ENCODE data around the gene SSX2IP. TPM values are rescaled to one million over a fixed set of nuclear protein-coding genes. Genes with fewer than 3 reads are reported as not detected.
"Not testable (repeated sequence)": the region's sequence is repeated elsewhere in the genome, so short reads cannot be mapped to it uniquely, and the experiment has no call there.

The SSX2IP gene
- total RNA-seq, 1 donor from 2014 or later, result 15.8 TPM

DNA sequence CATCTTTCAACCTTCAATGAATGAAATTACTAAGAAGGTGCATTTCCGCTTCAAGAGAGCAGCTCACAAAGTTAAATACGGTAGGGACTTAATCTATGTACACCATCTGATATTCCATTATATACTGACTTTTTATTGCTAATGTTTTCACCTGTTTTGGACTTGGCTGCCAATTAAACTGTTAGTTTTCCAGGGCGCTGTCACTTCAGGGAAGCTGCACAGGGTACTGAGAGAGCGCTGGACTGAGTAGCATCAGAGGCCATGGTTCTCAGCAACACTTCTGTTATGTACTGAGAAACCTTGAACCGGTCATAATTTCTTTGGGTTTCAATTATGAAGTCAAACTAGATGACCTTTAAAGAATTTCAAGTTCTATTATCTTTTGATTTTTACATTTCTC, 8.2 kb downstream of the SSX2IP start:
- DNase-seq (ENCODE audit: low spot score), result no peak
- ATAC-seq, result no peak

DNA sequence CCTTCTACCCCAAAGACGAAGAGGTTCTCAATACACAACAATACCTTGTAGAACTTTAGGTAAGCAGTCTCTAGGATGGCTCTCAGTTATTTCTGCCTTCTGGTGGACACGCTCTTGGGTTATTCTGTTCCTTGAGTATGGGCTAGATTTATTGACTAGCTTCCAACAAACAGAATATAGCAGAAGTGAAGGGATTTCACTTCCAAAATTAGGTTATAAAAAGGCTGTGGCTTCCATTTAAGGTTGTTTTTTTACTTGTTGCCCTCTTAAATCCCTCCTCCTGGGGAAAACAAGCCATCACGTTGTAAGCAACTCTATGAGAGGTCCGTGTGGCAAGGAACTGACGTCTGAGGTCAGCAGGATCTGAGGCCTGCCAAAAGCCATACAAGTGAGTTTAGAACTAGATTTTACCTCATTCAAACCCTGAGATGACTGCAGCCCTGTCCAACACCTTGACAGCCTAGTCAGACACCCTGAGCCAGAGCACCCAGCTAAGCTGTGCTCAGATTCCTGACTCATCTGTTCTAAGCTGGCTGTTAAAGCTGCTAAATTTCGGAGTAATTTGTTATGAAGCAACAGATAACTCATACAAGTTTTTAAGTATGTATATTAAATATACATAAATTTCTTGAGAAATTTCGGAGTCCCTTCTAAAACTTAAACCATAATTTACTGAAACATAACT, 12.7 kb downstream of the SSX2IP start:
- DNase-seq (ENCODE audit: low spot score) (no peak), ATAC-seq (no peak)

DNA sequence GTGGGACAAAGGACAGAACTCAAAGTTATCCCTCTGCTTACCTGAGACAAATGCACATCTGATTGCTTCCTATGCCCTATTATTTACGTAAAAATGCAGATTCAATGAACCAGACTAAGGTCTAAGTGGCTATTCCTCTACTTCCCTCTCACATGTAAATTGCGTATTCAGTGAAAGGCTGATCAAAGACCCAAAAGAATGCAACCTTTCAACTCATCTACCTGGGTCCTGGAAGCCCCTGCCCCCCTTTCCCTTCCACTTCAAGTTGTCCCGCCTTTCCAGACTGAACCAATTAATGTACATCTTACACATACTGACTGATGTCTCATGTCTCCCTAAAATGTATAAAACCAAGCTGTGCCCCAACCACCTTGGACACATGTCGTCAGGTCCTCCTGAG, 14.6 kb downstream of the SSX2IP start:
- DNase-seq (ENCODE audit: low spot score), result no peak
- ATAC-seq, result no peak

DNA sequence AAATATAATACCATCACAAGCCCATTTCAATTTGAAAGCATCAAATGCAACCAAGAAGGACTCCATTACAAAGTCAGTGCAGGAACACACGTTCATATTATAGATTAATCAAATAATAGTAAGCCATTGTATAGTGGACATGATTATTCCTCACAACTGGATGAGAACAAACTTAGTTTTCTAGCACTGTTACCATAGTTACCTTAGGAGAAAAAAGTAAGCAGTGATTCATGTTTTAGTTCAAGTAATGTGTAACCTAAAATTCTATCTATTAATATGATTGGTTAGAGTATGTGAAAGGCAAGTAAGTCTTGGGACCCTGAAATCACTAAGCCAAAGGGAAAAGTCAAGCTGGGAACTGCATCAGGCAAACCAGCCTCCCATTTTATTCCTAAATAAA, 15.2 kb downstream of the SSX2IP start:
- no peak for DNase-seq (ENCODE audit: low spot score)
- no peak for ATAC-seq

DNA sequence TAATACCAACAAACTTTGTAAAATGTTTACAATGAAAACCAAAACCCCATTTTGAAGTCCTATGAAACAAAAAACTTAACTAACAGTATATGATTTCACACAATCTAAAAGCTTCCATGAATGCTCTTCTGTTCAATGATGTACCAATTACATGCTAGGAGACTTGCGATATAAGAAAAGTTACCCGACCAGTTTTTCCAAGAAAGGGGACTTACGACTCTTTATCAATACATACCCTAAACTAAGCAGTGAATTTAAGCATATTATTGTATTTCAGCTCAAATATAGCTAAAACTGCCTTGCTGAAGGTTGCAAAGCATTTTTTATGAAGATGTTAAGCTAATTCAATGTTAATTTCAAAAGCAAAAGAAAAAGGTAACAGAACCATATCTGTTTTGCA, 15.6 kb downstream of the SSX2IP start:
- DNase-seq (ENCODE audit: low spot score), result no peak
- no peak for ATAC-seq

DNA sequence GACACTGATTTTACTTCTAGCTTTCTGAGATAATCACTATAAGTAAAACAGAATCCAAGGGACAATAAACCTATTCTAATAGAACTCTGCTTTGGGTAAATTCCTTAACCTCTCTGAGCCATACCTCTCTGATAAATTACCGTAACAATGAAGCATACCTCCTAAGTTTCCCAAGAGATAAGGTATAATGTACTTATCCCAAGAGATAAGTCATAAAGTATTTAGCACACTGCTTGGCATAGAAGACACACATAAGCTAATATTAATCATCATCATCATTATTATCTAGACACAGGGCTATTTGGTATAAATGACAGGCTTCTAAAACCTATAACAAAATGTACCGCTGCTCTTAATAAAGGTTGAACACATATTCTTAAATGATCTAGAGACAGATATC, 16.2 kb downstream of the SSX2IP start:
- no peak for DNase-seq (ENCODE audit: low spot score)
- ATAC-seq, result no peak

DNA sequence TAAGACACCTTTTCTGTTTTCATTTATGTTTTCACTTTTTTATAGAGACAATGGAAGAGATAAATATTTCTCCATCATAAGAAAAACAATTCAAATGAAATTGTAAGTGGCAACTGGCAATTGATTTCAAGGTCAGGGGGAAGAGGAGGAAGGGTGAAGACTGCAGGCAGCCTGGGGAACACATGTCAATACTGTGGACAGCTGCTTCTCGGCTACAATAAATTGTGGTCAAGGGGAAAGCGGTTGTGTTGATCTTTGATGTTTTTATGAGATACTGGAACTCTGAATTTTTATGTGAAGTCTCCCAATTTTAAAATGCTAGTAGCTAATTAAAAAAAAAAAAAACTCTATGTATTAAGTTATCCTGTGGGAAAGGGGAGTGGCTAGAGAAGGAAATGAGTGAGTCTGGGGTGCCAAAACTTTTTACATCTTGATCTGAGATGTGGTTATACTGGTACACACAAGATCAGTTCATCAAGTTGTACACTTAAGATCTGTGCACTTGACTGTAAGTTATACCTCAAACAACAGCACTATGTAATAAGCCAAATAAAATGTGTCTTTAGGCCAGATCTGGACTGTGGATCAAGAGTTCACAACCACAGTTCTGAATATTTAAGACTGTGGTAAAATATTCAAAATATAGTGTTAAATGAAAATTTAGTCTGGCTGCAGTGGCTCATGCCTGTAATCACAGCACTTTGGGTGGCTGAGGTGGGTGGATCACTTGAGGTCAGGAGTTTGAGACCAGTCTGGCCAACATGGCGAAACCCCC, 18.0 kb downstream of the SSX2IP start:
- no peak for ATAC-seq
- DNase-seq (ENCODE audit: low spot score), result no peak

DNA sequence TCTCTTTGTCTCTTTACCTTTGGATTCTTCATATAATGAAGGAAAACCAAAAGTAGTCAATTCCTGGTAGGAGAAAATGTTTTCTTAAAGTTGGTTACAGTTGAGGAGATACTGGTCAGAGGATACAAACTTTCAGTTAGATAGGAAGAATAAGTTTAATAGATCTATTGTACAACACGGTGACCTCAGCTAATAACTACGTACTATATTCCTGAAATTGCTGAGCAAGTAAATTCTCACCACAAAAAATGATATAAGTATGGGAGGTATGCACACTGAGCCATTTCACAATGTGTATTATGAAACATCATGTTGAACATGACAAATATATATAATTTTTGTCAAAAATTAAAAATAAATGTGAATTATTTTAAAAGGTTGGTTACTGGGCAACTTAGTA, 20.4 kb downstream of the SSX2IP start:
- ATAC-seq, result no peak
- DNase-seq (ENCODE audit: low spot score), result no peak

DNA sequence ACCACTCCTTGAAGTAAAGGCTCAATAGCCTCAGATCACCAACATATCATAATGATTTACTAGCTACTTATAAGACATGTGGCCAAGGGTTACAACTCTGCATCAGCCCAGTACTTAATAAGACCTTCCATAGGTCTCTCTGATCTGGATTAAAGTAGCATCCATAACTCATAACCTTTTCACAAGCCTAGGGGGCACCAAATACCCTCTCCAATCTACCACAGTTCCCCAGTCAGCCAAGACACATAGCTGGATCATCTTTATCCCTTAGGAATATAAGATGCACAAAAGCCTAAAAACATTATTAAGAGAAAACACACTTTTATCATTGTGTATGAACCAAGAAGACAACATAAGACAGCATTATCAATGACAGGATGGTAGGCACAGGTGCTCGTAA, 22.1 kb downstream of the SSX2IP start:
- DNase-seq (ENCODE audit: low spot score) (no peak), ATAC-seq (peak; percentile 60)

DNA sequence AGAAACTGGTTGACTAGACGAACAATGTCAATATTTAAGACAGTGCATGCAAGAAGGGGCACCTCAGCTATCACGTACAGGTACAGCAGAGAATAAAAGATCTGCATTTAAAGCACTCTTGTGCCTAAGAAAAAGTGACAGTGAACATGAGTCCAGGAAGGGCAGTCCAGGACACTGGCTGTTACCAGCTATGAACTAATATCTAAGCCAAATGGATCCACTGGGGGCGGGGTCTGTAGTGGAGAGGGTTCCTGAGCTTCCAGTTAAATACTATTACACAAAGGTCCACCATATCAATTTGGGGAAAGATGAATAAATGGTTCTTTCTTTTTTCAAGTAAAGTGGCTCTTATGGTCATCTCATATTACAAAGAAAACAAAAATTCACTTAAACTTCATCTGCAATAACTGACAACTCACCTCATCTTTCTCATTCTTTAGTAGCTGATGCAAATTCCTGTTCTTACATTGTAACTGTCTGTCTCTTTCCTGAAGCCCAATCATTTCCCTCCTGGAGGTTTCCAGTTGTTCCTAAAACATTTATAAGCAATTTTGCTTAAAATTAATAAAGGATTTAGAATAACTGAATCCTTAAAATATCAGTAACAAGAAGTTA, 24.5 kb downstream of the SSX2IP start:
- DNase-seq (ENCODE audit: low spot score), result peak; percentile 51
- peak; percentile 97 for ATAC-seq

DNA sequence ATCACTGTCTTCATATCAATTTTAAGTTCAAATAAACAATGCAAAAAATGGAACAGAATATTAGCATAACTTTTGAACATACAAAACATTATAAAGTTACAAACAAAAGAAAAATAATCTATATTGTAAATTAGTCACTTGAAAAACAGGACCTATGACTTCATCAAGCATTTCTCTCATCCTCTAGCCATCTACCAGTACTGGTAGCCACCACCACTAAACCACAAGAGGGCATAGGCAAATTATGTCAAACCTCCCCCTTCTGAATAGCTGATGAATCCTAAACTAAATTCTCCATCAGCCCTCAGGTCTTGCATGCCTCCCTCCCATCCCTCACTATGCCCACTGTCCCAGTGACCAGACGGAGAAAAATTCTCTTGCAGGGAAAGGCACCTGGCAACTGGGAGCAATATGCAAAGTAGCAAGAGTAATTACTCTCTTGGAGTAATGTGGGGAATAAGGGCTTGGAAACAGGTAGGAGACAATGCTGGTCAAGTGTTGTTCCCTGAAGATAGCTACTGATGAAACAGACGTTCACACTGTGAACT, 37.1 kb downstream of the SSX2IP start:
- no peak for DNase-seq (ENCODE audit: low spot score)
- peak; percentile 65 for ATAC-seq

DNA sequence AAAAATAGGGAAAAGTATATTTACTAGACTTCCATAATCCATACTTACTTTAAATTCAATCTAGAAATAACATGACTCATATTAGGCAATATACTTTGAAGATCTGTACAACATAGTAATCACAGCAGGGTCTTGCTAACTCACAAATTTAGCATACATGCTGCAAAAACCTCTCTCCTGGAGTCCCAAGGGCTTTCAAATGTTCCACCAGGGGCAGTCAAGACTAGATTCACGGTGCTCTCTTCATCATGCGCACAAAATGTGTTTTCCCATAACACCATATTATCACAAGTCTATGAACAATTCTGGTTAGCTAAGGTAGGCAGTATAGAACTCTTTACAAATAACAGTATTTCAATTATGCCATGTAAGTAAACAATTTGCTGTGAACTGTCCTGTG, 45.8 kb downstream of the SSX2IP start:
- no peak for ATAC-seq

DNA sequence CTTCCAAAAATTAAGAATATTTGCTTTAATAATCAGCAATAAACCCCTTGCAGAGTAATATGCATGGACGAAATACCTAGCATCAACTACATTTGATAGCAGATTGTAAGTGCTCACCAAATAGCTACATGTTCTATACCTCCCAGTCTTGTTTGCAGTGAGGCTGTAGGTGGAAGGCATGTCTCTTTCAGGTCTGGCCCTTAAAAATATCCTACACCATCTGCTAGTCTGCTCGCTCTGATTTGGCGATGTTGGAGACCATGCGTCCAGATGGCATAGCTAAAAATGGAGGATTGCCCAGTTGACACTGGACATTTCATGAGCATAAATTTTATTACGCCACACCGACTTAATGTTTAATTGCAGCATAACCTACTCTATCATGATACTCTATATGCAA, 47.1 kb downstream of the SSX2IP start:
- no peak for DNase-seq (ENCODE audit: low spot score)
- no peak for ATAC-seq

More for the DNA sequence above, 45.8 kb downstream of the SSX2IP start:
- DNase-seq (ENCODE audit: low spot score), result no peak

DNA sequence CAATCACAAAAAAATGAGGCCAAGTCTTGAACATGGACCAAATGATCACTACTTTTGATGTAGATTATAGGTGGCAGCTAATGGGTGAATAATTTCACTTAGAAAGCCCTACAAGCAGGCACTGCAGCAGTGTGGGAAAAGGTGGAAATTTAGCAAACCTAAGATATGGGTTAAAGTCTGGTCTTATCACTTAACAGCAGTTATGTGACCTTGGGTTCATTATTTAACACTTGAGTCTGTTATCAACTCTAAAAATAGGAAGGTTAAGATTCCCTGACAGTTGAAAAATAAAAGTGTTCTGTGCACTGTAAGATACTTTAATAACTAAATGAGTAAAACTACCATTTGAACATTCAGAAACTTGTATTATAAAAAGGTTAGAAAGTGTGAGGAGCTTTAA, 47.5 kb downstream of the SSX2IP start:
- DNase-seq (ENCODE audit: low spot score) (no peak), ATAC-seq (no peak)

DNA sequence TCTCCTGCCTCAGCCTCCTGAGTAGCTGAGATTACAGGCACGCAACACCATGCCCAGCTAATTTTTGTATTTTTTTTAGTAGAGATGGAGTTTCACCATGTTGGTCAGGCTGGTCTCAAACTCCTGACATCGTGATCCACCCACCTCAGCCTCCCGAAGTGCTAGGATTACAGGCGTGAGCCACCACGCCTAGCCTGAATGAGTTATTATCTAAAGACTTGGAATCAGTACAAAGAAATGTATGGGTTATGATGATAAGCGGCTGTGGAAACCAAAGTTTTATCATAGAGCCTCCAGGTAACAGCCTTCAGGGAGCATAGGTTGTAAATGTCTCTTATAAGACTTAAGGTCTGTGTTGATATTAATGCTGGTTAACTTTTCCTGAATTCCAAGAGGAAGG, 50.5 kb downstream of the SSX2IP start:
- not testable (repeated sequence) for ATAC-seq; DNase-seq (ENCODE audit: low spot score)

DNA sequence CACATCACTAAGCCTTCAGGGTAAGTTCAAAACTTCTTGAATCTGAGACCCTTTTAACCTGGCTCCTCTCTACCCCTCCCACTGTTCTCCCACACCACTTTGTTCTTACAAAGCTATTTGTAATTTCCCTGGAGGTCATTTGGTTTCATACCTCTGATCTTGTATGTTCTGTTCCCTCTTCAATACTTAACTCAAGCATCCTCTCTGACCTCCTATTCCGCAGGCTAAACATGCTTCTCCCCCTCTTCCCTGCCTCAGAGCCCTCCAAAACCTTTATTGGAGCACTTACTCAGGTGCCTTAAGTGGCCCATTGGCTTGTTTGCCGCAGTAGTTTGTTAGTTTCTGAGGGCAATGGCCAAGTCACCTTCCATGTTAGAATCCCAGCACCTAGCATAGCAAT, 54.8 kb downstream of the SSX2IP start:
- DNase-seq (ENCODE audit: low spot score) (no peak), ATAC-seq (no peak)

DNA sequence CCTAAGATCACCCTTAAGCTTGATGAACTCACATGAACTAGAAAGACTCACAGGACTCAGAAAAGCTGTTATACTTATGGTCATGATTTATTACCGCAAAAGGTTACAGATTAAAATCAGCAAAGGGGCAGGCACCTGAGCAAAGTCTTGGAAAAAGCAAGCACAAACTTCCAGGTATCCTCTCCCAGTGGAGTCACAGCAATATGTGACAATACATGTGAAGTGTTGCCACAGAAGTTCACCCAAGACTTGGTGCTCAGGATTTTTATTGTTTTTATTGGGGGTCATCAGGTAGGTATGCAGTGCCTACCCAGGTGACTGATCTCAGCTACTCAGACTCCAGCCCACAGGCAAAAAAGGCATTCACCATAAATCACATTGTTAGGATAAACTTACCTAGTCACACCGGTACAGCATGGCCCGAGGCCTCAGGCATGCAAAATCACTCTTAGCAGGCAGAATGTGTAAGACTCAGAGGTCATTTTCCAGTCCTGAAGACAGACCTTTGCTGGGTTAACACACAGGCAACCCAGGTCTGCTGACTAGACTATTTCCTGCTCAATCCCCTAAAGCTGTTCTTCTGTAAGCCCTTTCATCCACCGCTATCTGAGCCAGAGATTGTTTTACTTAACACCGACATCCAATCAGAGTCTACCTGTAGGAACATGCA, 55.6 kb downstream of the SSX2IP start:
- no peak for DNase-seq (ENCODE audit: low spot score)
- no peak for ATAC-seq

DNA sequence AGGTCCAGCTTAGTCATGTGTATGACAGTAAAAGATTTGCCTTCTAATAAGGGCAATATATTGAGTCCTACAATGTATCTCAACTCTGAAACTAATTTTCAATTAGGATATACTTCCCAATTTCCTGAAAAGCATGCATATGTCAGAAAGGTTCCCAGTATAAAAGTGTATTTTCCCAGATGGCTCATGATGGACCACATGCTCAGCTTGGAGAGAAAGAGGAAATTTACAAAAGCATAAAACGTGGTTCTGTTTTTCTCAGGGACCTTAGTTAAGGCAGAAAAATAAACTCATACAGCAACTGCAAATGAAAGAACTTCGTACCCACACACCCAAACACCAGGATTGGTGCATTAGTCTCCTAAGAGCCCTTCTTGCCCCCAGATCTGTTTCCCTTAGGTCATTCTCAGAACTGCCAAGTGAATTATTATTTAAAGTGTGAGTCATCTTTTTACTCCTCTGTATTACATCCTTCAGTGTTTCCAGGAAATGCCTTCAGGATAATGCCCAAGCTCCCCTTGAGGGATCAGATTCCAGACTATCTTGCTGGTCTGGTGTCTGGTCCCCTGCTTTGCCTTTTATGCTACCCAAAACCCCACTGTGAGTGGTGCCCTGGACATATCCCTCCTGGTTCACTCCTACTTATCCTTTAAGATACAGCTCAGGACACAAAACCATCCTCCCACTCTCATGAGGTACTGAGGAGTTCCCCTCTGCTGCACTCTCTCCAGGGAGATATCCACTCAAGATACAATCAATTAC, 57.4 kb downstream of the SSX2IP start:
- DNase-seq (ENCODE audit: low spot score) (no peak), ATAC-seq (no peak)

DNA sequence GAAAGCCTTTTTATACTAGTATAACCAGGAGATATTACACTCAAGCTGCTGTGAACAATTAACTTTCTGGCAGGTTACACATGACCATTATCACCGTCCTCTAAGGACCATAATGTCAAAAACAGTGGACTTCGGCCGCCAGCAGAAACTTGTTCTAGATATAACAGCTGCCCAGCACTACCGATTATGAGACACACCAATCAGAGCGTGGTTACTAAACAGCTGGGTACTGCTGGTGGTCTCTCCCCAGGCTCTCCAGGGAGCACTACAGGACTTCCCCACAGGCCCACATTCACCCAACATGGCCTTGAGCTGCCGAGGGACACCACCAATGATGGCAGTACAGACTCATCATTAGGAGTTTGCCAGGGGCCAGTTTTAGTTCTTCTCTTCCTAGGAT, 58.1 kb downstream of the SSX2IP start:
- ATAC-seq (no peak), DNase-seq (ENCODE audit: low spot score) (no peak)

DNA sequence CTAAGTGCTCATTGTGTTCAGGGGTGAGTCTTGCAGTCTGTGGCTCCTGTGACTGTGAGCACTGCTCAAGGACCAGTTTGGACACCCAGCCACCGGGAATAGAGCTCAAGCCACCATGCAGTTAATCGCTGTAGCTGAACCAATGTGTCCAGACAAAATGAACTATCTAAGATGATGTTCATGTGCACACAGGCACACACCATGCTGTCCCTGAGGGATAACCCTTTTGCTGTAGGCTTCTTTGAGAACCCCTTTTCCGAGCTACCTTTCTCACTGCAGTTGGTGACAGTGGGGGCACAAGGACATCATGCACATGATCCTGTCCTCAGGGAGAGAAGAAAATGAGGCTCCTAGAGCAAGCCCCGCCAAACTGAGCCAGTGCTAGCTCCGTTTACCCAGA, 65.4 kb downstream of the SSX2IP start:
- no peak for ATAC-seq
- DNase-seq (ENCODE audit: low spot score), result no peak

DNA sequence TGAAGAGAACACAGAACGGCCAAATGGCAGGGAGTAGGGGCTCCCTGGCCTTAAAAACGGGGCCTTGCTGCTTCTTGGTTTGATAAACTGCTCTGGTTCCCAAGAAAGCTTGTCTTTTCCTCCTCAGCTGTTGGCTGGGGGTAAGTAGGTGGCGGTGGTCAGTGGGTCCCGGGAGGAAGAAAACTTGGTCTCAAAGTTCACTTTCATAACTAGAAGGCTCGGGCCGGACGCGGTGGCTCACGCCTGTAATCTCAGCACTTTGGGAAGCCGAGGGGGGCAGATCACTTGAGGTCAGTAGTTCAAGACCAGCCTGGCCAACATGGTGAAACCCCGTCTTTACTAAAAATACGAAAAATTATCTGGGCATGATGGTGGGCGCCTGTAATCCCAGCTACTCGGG, 68.7 kb downstream of the SSX2IP start:
- DNase-seq (ENCODE audit: low spot score), result no peak
- ATAC-seq, result no peak

Measured in left lobe of liver (tissue), 2 donors.